Stimulated activated CD4-positive, alpha-beta T cell treated with anti-CD3 and anti-CD28 coated beads, Interleukin-1b, Interleukin-23, amount 100 ng/mL, for 24 hours (primary cell): ENCODE data around the gene OPCML.

Source experiments
- DNase-seq, 4 experiments: peaks; one replicate each; pipeline ENCODE4 v3.0.0-alpha.2; 2020; ENCODE audit warnings: low read depth in 4 of 4, low spot score in 1 of 4

OPCML gene

GRCh38 chr11:133414506-133414905, 117.8 kb downstream of the OPCML start:
- no peak for DNase-seq

- DNase-seq = no peak
Measured at GRCh38 chr11:133413703-133414102, 118.6 kb downstream of the OPCML start.

- no peak for DNase-seq
Measured at GRCh38 chr11:133409799-133410198, 122.5 kb downstream of the OPCML start.

- no peak for DNase-seq
Measured at GRCh38 chr11:133408936-133409335, 123.4 kb downstream of the OPCML start.

GRCh38 chr11:133408402-133408801, 123.9 kb downstream of the OPCML start:
- DNase-seq = no peak

- DNase-seq = no peak
Measured at GRCh38 chr11:133406489-133406888, 125.8 kb downstream of the OPCML start.

GRCh38 chr11:133403900-133404299, 128.4 kb downstream of the OPCML start:
- no peak for DNase-seq

- DNase-seq = no peak
Measured at GRCh38 chr11:133402551-133402950, 129.8 kb downstream of the OPCML start.

GRCh38 chr11:133399855-133400625, 132.3 kb downstream of the OPCML start:
- no peak for DNase-seq

GRCh38 chr11:133399294-133399693, 133.0 kb downstream of the OPCML start:
- no peak for DNase-seq

GRCh38 chr11:133390803-133391202, 141.5 kb downstream of the OPCML start:
- DNase-seq = no peak

- DNase-seq = no peak
Measured at GRCh38 chr11:133388975-133389568, 143.2 kb downstream of the OPCML start.

GRCh38 chr11:133388260-133388659, 144.0 kb downstream of the OPCML start:
- DNase-seq = no peak

GRCh38 chr11:133386852-133387251, 145.4 kb downstream of the OPCML start:
- no peak for DNase-seq

GRCh38 chr11:133386262-133386661, 146.0 kb downstream of the OPCML start:
- DNase-seq = no peak

GRCh38 chr11:133385781-133386180, 146.5 kb downstream of the OPCML start:
- DNase-seq = no peak

- no peak for DNase-seq
Measured at GRCh38 chr11:133384731-133385130, 147.6 kb downstream of the OPCML start.

GRCh38 chr11:133383689-133384088, 148.6 kb downstream of the OPCML start:
- no peak for DNase-seq

GRCh38 chr11:133383201-133383600, 149.1 kb downstream of the OPCML start:
- no peak for DNase-seq

- no peak for DNase-seq
Measured at GRCh38 chr11:133382131-133382812, 150.0 kb downstream of the OPCML start.

- DNase-seq = no peak
Measured at GRCh38 chr11:133381761-133382130, 150.6 kb downstream of the OPCML start.

- DNase-seq = no peak
Measured at GRCh38 chr11:133366147-133366546, 166.2 kb downstream of the OPCML start.
